Astrocyte of the cerebellum (primary cell): ENCODE measurements around the gene LCLAT1.

Experiments
- DNase-seq: peaks from one replicate; pipeline ENCODE4 v3.0.0-alpha.2; 2011; ENCODE audit warnings: low read depth
- H3K4me3 ChIP-seq: 2 replicates; pipeline ENCODE4 v1.5.1; 2011; ENCODE audit warnings: mild to moderate bottlenecking, low read depth, low read length, moderate library complexity
- in situ Hi-C: cut with HindIII; loops from 2 replicates; pipeline ENCODE4 v1.10.0; 2017; ENCODE audit warnings: low sequenced_read_pairs
- TF ChIP-seq, protein P1 (sequence below): IDR thresholded peaks from 2 replicates; pipeline ENCODE4 v1.5.1; 2012; ENCODE audit warnings: low read length, low read depth, moderate library complexity, mild to moderate bottlenecking; ENCODE audit errors: missing control alignments

LCLAT1 gene

DNA sequence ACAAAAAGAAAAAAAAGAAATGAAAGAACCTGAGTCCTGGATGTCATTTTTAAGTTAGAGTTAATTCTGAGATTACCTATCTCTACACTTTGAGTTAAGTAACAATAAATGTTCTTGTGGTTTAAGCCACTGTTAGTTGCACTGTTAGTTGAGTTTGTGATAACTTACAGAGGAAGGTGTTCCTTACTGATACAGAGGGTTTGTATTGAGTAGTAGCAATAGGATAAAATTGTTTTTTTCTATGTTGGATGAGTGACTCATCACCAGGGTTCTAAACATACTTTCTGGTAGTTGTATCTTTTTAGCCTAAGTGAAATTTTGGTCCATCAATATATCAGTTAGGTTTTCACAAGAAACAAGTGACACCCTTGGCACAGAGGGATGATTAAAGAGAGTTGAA, 4.0 kb upstream of the LCLAT1 start:
- DNase-seq: no peak
- in situ Hi-C loops: no loop called here

DNA sequence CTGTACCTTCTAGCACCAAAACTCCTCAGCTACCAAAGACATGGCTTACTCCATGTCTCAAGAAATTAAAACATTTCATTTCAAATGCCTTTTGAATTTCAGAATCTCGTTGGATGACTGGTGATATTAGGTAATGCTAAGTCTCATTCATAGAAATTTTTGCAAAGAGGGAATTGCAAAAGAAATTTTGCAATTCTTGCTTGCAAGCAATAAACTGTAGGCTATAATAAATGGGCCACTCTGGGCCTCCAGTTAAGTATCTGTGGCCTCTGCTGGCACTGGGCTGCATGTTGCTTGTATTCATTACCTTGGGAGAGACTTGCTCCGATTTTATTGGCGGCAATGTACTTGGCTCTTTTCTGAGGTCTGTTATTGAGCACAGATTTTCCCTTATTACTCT, 2.8 kb upstream of the LCLAT1 start:
- no peak overlapping the region for H3K4me3 ChIP-seq
- TF ChIP-seq, protein P1, sequence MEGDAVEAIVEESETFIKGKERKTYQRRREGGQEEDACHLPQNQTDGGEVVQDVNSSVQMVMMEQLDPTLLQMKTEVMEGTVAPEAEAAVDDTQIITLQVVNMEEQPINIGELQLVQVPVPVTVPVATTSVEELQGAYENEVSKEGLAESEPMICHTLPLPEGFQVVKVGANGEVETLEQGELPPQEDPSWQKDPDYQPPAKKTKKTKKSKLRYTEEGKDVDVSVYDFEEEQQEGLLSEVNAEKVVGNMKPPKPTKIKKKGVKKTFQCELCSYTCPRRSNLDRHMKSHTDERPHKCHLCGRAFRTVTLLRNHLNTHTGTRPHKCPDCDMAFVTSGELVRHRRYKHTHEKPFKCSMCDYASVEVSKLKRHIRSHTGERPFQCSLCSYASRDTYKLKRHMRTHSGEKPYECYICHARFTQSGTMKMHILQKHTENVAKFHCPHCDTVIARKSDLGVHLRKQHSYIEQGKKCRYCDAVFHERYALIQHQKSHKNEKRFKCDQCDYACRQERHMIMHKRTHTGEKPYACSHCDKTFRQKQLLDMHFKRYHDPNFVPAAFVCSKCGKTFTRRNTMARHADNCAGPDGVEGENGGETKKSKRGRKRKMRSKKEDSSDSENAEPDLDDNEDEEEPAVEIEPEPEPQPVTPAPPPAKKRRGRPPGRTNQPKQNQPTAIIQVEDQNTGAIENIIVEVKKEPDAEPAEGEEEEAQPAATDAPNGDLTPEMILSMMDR: no peak
- in situ Hi-C loops: no loop called here
- no peak for DNase-seq

More for the DNA sequence above, 4.0 kb upstream of the LCLAT1 start:
- TF ChIP-seq, protein P1: no peak
- H3K4me3 ChIP-seq: no peak overlapping the region

DNA sequence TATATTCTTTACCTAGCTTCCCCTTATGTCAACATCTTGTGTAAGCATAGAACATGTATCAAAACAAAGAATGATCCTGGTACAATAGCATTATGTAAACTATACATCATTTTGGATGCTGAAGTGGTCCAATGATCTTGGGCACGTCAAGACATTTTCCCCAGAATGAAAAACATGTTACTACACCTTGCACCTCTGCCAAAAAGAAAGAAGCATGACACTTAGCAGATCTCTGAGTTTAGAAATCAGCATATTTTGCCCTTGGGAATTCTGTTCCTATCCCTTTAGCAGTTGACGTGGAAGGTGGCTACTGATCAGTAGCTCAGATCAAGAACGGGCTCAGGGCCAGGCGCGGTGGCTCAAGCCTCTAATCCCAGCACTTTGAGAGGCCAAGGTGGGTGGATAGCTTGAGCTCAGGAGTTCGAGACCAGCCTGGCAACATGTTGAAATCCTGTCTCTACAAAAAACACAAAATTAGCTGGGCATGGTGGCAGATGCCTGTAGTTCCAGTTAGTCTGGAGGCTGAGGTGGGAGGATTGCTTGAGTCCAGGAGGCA, 1.7 kb upstream of the LCLAT1 start:
- DNase-seq: no peak
- TF ChIP-seq, protein P1: no peak
- no peak overlapping the region for H3K4me3 ChIP-seq
- in situ Hi-C loops: no loop called here

DNA sequence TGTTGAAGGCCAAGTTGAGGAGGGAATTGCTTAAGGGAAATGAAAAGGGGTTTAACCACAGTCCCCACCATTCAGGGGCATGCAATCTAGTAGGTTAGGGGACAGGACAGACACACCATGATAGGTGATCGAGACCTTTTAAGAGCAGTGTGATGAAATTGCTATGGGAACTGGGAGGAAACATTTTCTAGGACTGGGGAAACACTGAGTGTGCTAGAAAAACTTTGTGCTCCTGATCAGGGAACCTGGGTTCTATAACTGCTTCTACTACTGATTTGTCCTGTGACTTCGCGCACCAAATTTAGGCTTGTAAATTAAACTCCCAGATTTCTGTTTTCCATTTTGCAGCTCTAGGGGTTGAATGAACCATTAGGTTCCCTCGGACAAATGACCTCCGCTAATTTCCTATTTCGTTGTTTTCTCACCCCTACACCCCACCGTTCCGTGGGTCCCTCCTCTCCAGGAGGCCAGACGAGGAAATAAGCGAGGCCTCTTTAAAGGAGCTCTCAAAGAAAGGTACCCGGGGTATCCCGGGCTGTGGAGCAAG, 371 bp upstream of the LCLAT1 start:
- H3K4me3 ChIP-seq: peak overlapping the region; percentile 93
- in situ Hi-C loops: no loop called here
- TF ChIP-seq, protein P1: no peak
- DNase-seq: no peak

DNA sequence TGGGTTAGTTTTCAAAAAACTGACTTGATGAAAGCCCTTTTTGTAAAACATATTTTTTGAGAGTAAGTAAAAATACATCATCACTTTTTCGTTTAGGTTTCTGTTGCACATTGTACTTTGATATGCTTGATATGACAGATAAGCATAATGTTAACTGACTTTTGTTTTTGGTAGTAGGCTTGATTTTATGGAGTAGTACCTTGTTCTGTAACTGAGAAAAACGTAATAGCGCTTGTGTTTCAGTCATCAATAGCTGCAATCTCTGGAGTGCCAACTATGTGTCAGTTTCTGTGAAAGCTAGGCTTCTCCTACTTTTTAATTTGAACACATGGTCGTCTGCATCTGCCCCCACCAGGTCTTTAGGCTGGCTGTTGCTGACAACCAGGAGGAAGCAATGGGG, 1.3 kb downstream of the LCLAT1 start:
- TF ChIP-seq, protein P1: no peak
- in situ Hi-C loops: no loop called here
- no peak for DNase-seq
- no peak overlapping the region for H3K4me3 ChIP-seq

DNA sequence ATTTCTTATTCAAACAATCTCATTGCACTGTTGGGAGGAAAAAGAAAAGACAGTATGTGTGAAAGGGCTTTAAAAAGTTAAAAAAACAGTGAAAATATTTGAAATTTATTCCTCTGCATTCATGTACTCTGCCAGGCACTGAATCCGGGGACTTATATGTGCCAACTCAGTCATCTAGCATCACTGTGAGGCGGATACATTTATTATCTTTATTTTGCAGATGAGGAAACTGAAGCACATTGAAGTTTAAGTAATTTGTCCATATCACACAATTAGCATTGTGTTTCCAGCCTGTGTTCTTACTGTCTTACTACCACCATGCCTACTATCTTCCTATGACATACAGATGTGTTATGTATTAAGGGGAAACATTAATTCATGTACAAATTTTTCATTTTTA, 1.8 kb downstream of the LCLAT1 start:
- no peak for DNase-seq
- in situ Hi-C loops: no loop called here
- no peak overlapping the region for H3K4me3 ChIP-seq
- TF ChIP-seq, protein P1: no peak
